ENCODE results near the gene LENG1. TPM values are rescaled to one million over a fixed set of nuclear protein-coding genes. Genes with fewer than 3 reads are reported as not detected.
A peak's percentile ranks its signal among the peaks of the same experiment; 100 is the strongest.

The LENG1 gene
- total RNA-seq, 1 experiment from 2014 or later: 1.6 TPM

DNA sequence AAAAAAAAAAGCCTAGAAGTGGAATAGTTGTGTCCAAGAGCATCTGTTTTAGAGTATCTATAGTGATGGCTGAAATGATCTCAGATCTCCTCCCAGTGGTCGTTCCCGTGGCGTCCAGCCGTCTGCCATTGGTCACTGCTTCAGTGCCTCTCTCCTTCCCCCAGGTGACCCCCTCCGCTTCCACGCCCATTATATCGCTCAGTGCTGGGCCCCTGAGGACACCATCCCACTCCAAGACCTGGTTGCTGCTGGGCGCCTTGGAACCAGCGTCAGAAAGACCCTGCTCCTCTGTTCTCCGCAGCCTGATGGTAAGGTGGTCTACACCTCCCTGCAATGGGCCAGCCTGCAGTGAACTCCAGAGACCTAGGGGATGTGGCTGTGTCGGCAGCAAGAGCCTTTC lies 33.5 kb upstream of the LENG1 start:
- H3K4me2 ChIP-seq (ENCODE audit: low read depth, low read length, poor library complexity, severe bottlenecking): no peak overlapping the region
- no peak for DNase-seq
- H3K27ac ChIP-seq (ENCODE audit: low read length): no peak overlapping the region
- no peaks in the 10 kb centered on the region for H3K27me3 ChIP-seq (ENCODE audit: low read length)
- no peaks in the 10 kb centered on the region for H3K9me3 ChIP-seq (ENCODE audit: low read length)
- H2AFZ ChIP-seq (ENCODE audit: low read length): no peak overlapping the region
- H3K9ac ChIP-seq (ENCODE audit: low read length): 0 out of 2 replicates have a peak overlapping the region, but pooled peaks have one; percentile 15
- H3K4me1 ChIP-seq (ENCODE audit: low read length): peaks cover 20% of the 10 kb centered on the region
- H4K20me1 ChIP-seq (ENCODE audit: insufficient read depth, low read depth, low read length): no peaks in the 10 kb centered on the region
- no peaks in the 10 kb centered on the region for H3K9me2 ChIP-seq (replicated peaks; ENCODE audit: insufficient read depth, low read length)
- peaks cover 34% of the 10 kb centered on the region for H3K79me2 ChIP-seq (ENCODE audit: low read length)
- H3K36me3 ChIP-seq (ENCODE audit: insufficient read depth, low read length): peaks cover 13% of the 10 kb centered on the region; the same call in 1 of the 2 replicates
- H3K4me3 ChIP-seq (ENCODE audit: low read length): no peak overlapping the region

DNA sequence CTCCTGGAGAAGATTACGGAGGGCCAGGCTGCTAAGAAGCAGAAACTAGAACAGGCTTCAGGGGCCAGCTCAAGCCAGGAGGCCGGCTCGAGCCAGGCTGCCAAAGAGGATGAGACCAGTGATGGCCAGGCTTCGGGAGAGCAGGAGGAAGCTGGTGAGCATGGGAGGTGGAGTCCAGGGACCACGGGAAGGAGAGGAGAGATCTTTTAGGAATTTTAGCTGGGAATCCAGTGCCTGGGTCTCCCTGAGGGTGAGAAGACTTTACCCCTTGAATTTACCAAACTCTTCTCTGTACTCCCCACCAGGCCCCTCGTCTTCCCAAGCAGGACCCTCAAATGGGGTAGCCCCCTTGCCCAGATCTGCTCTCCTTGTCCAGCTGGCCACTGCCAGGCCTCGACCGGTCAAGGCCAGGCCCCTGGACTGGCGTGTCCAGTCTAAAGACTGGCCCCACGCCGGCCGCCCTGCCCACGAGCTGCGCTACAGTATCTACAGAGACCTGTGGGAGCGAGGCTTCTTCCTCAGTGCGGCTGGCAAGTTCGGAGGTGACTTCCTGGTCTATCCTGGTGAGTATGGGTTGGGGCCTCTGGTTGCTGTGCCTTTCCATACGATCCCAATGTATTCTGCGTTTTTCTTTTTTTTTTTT lies 32.4 kb upstream of the LENG1 start:
- Histone ChIP-seq H4K20me1 (ENCODE audit: insufficient read depth, low read depth, low read length) (no peaks in the 10 kb centered on the region), H3K9me2 (replicated peaks; ENCODE audit: insufficient read depth, low read length) (no peaks in the 10 kb centered on the region), H3K27ac (ENCODE audit: low read length) (peak overlapping the region; percentile 83), H3K9me3 (ENCODE audit: low read length) (no peaks in the 10 kb centered on the region), H3K36me3 (ENCODE audit: insufficient read depth, low read length) (peaks cover 17% of the 10 kb centered on the region; the same call in 1 of the 2 replicates), H3K79me2 (ENCODE audit: low read length) (peaks cover 44% of the 10 kb centered on the region), H2AFZ (ENCODE audit: low read length) (peak overlapping the region; percentile 38; the same call in 1 of the 2 replicates), H3K4me2 (ENCODE audit: low read depth, low read length, poor library complexity, severe bottlenecking) (peak overlapping the region; percentile 76), H3K4me1 (ENCODE audit: low read length) (peaks cover 22% of the 10 kb centered on the region), H3K4me3 (ENCODE audit: low read length) (peak overlapping the region; percentile 73), H3K9ac (ENCODE audit: low read length) (peak overlapping the region; percentile 87), H3K27me3 (ENCODE audit: low read length) (no peaks in the 10 kb centered on the region)
- DNase-seq: no peak

DNA sequence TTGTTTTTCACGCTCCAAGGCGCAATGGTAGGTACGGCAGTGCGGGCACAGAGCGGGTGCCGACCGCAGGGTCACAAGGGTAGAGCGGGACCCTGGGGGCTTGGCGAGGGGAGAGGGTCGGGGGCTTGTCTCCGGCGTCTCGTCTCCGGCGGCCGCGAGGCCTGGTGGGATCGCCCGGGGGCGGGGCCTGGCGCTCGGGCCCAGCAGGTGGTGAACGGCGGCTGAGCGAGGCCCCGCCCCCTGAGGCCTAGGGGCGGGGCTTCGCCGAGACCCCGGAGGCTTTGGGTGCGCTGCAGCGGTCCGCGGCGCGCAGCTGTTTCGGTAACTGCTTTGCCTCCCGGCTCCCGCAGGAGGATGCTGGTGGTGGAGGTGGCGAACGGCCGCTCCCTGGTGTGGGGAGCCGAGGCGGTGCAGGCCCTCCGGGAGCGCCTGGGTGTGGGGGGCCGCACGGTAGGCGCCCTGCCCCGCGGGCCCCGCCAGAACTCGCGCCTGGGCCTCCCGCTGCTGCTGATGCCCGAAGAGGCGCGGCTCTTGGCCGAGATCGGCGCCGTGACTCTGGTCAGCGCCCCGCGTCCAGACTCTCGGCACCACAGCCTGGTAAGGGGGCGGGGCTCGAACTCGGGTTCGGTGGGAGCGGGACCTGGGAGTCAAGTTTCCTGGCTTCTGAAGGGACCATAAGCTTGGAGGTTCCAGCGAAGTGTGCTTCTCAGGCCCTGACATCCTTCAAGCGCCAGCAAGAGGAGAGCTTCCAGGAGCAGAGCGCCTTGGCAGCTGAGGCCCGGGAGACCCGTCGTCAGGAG lies 31.7 kb upstream of the LENG1 start, which contains the start of gene TSEN34:
TSS of gene TSEN34 (plus strand) at position 298 of the 800 bp plus-strand sequence. CDS start at position 355, 57 bp downstream.
- Histone ChIP-seq H3K36me3 (ENCODE audit: insufficient read depth, low read length) (peaks cover 17% of the 10 kb centered on the region; the same call in 1 of the 2 replicates), H3K27ac (ENCODE audit: low read length) (peak within 1 kb of the TSS; percentile 83), H3K4me1 (ENCODE audit: low read length) (peaks cover 22% of the 10 kb centered on the region), H2AFZ (ENCODE audit: low read length) (peak within 1 kb of the TSS; percentile 95), H3K9me2 (replicated peaks; ENCODE audit: insufficient read depth, low read length) (no peaks in the 10 kb centered on the region), H3K79me2 (ENCODE audit: low read length) (peaks cover 47% of the 10 kb centered on the region), H3K9me3 (ENCODE audit: low read length) (no peaks in the 10 kb centered on the region), H4K20me1 (ENCODE audit: insufficient read depth, low read depth, low read length) (no peaks in the 10 kb centered on the region), H3K27me3 (ENCODE audit: low read length) (no peaks in the 10 kb centered on the region), H3K9ac (ENCODE audit: low read length) (peak within 1 kb of the TSS; percentile 87), H3K4me3 (ENCODE audit: low read length) (peak within 1 kb of the TSS; percentile 73), H3K4me2 (ENCODE audit: low read depth, low read length, poor library complexity, severe bottlenecking) (peak within 1 kb of the TSS; percentile 76)
- peak; percentile 97 for DNase-seq

DNA sequence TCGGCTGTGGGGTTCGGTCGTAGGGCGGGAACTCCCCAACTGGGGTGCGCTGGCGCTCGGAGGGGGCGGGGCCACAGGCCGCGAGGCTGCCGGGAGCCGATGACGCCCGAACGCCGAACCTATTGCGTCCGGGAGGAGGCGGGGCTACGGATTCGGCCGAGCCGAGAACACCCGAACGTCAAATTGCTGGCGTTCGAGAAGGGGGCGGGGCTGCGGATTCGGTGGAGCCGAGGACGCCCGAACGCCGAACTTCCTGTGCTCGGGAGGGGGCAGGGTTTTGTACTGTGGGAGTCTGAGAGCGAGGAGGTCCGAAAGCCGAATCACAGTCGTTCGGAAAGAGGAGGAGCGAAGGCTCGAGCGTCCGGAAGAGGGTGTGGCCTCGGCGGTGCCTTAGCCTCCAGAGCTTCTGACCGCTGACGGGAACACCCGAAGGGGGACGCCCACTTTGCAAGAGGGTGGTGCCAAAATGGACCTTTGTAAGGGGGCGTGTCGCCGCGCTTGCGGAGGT lies 31.0 kb upstream of the LENG1 start:
- Histone ChIP-seq H3K4me2 (ENCODE audit: low read depth, low read length, poor library complexity, severe bottlenecking) (peak overlapping the region; percentile 76), H3K9ac (ENCODE audit: low read length) (peak overlapping the region; percentile 87), H3K79me2 (ENCODE audit: low read length) (peaks cover 47% of the 10 kb centered on the region), H3K4me1 (ENCODE audit: low read length) (peaks cover 22% of the 10 kb centered on the region), H3K9me3 (ENCODE audit: low read length) (no peaks in the 10 kb centered on the region), H3K27me3 (ENCODE audit: low read length) (no peaks in the 10 kb centered on the region), H3K4me3 (ENCODE audit: low read length) (peak overlapping the region; percentile 73), H3K27ac (ENCODE audit: low read length) (peak overlapping the region; percentile 83), H3K9me2 (replicated peaks; ENCODE audit: insufficient read depth, low read length) (no peaks in the 10 kb centered on the region), H4K20me1 (ENCODE audit: insufficient read depth, low read depth, low read length) (no peaks in the 10 kb centered on the region), H3K36me3 (ENCODE audit: insufficient read depth, low read length) (peaks cover 17% of the 10 kb centered on the region; the same call in 1 of the 2 replicates), H2AFZ (ENCODE audit: low read length) (peak overlapping the region; percentile 95)
- peak; percentile 100 for DNase-seq

DNA sequence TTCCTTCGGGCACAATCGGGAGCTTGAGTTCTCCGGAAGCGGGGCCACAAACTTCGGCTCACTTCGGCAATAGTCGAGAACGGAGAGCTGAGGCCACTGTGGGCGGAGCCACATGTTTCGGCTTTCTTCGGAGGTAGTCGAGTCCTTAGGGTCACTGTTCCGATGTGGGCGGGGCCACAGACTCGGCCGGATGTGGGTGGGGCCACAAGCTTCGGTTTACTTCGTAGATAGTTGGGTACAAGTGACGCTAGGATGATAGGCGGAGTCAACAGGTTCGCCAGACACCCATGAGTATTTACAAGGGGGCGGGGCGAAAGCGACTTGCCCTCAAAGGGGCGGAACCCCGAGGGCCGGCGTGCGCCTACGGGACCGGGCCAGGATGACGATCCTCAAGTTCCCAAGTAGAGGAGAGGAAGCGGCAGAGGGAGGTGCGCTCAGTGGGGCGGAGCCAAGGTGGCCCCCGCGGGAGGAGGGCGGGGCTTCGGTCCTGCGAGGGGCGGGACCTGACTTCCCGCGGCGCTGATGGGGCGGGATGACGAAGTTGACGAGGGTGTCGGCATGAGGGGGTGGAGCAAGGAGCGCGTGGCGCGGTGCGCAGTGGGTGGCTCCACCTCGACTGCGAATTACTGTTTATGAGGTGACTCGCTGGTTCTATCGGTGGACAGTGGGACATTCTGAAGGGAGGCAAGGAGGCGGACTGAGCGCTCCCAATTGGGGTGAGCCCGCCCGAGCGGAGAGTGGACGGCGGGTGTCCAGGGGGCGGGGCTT lies 30.4 kb upstream of the LENG1 start:
- peaks cover 22% of the 10 kb centered on the region for H3K4me1 ChIP-seq (ENCODE audit: low read length)
- H3K9me2 ChIP-seq (replicated peaks; ENCODE audit: insufficient read depth, low read length): no peaks in the 10 kb centered on the region
- peak; percentile 100 for DNase-seq
- peak overlapping the region; percentile 76 for H3K4me3 ChIP-seq (ENCODE audit: low read length)
- H3K79me2 ChIP-seq (ENCODE audit: low read length): peaks cover 47% of the 10 kb centered on the region
- H4K20me1 ChIP-seq (ENCODE audit: insufficient read depth, low read depth, low read length): no peaks in the 10 kb centered on the region
- H3K9me3 ChIP-seq (ENCODE audit: low read length): no peaks in the 10 kb centered on the region
- peak overlapping the region; percentile 90 for H3K4me2 ChIP-seq (ENCODE audit: low read depth, low read length, poor library complexity, severe bottlenecking)
- no peaks in the 10 kb centered on the region for H3K27me3 ChIP-seq (ENCODE audit: low read length)
- H3K36me3 ChIP-seq (ENCODE audit: insufficient read depth, low read length): peaks cover 17% of the 10 kb centered on the region; the same call in 1 of the 2 replicates
- peak overlapping the region; percentile 90 for H3K9ac ChIP-seq (ENCODE audit: low read length)
- no peak overlapping the region; the same call in 1 of the 2 replicates for H2AFZ ChIP-seq (ENCODE audit: low read length)
- H3K27ac ChIP-seq (ENCODE audit: low read length): peak overlapping the region; percentile 83

DNA sequence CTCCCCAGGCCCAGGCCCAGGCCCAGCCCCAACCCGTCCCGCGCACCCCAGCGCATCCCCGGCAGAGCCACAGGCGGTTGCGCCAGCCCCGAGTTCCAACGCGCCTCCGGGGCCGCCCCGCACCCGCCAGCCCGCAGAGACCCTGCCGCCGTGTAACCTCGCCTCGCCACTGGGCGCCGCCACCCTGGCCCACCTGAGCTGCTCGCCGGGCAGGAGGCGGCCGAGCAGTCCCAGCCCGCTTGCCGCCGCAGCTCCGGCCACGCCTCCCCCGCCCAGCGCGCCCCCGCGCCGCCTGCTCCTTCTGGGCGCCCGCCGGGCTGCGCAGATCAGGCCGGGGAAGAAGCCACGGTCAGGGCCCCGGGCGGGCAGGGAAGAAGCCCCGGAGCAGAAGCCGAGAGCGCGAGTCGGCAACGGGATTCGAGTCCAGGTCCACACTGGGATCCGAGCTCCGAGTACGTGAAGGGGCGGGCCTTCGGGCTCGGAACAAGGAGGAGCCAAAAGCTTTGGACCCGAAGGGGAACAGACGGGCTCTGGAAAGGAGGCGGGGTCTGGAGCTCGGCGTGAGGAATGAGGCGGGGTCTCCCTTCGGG lies 29.7 kb upstream of the LENG1 start, which contains the start of gene MBOAT7:
TSS of gene MBOAT7 (minus strand) at position 436 of the 590 bp plus-strand sequence. CDS start 1,072 bp downstream, outside the sequence.
- Histone ChIP-seq H3K27me3 (ENCODE audit: low read length) (no peaks in the 10 kb centered on the region), H4K20me1 (ENCODE audit: insufficient read depth, low read depth, low read length) (no peaks in the 10 kb centered on the region), H3K9me2 (replicated peaks; ENCODE audit: insufficient read depth, low read length) (no peaks in the 10 kb centered on the region), H3K36me3 (ENCODE audit: insufficient read depth, low read length) (peaks cover 15% of the 10 kb centered on the region; the same call in 1 of the 2 replicates), H2AFZ (ENCODE audit: low read length) (peak within 1 kb of the TSS; percentile 68), H3K4me1 (ENCODE audit: low read length) (peaks cover 22% of the 10 kb centered on the region), H3K4me3 (ENCODE audit: low read length) (peak within 1 kb of the TSS; percentile 76), H3K9me3 (ENCODE audit: low read length) (no peaks in the 10 kb centered on the region), H3K27ac (ENCODE audit: low read length) (peak within 1 kb of the TSS; percentile 83), H3K4me2 (ENCODE audit: low read depth, low read length, poor library complexity, severe bottlenecking) (peak within 1 kb of the TSS; percentile 90), H3K79me2 (ENCODE audit: low read length) (peaks cover 47% of the 10 kb centered on the region), H3K9ac (ENCODE audit: low read length) (peak within 1 kb of the TSS; percentile 90)
- no peak for DNase-seq

DNA sequence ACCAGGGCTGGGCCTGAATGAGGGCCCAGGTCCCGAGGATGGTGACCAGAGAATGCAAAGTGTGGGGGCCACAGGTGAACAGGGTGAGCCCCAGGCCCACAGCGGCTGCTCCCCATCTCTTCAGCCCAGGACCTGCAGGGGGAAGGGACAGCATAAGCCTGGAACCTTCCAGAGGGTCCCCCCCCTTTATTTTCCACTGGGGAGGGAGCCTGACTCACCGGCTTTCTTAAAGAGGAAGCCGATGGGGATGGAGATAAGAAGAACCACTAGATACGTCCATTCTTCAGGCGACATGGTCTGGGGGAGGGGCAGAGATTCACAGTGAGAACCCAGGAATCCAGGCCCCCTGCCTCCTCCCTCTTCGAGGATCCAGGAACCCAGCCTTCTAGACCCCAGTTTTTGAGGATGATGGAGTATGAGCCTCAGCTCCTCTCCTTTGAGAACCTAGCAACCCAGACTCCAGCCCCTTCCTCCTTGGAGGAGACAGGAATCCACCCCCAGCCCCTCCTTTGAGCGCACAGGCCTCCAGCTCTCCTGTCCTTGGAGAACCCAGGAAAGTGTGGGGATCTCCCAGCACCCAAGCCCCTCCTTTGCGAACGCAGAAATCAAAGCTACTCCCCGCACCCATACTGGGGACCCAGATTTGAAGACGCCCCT lies 28.8 kb upstream of the LENG1 start:
- Histone ChIP-seq H3K9me2 (replicated peaks; ENCODE audit: insufficient read depth, low read length) (no peaks in the 10 kb centered on the region), H3K4me1 (ENCODE audit: low read length) (peaks cover 22% of the 10 kb centered on the region), H4K20me1 (ENCODE audit: insufficient read depth, low read depth, low read length) (no peaks in the 10 kb centered on the region), H3K4me3 (ENCODE audit: low read length) (peak overlapping the region; percentile 76), H3K9me3 (ENCODE audit: low read length) (no peaks in the 10 kb centered on the region), H3K36me3 (ENCODE audit: insufficient read depth, low read length) (peaks cover 8% of the 10 kb centered on the region; the same call in 1 of the 2 replicates), H3K4me2 (ENCODE audit: low read depth, low read length, poor library complexity, severe bottlenecking) (peak overlapping the region; percentile 90), H3K27ac (ENCODE audit: low read length) (peak overlapping the region; percentile 81), H2AFZ (ENCODE audit: low read length) (no peak overlapping the region), H3K79me2 (ENCODE audit: low read length) (peaks cover 43% of the 10 kb centered on the region), H3K27me3 (ENCODE audit: low read length) (no peaks in the 10 kb centered on the region), H3K9ac (ENCODE audit: low read length) (peak overlapping the region; percentile 90)
- peak; percentile 73 for DNase-seq
